A673 (cell line): ENCODE measurements around the gene KLK5. TPM values are rescaled to one million over a fixed set of nuclear protein-coding genes. Genes with fewer than 3 reads are reported as not detected.

ENCODE experiments used
- BruUV-seq: library from RNA; stranded (reverse); fragments of 400-500 nt; replicated peaks from 2 replicates; lab custom pipeline; 2021; lab: Mats Ljungman, UMichigan
- CTCF ChIA-PET: fragments of 300-600 bp; sonication (Branson Sonifier 250); formaldehyde crosslinking; loops from one replicate; lab custom pipeline; 2022; ENCODE audit warnings: antibody characterized with exemption; lab: Charles Lee
- POLR2A ChIA-PET: fragments of 300-600 bp; sonication (Branson Sonifier 250); formaldehyde crosslinking; loops from one replicate; lab custom pipeline; 2022; ENCODE audit warnings: antibody characterized with exemption; ENCODE audit not compliant: low non-redundant PET; lab: Charles Lee
- DNase-seq: peaks from one replicate; pipeline ENCODE4 v3.0.0-alpha.2; 2015; ENCODE audit warnings: low spot score
- H3K27ac ChIP-seq: fragments of 200-600 bp; sonication (generic); 2 replicates; pipeline ENCODE4 v1.5.1; 2016; ENCODE audit warnings: mixed run types, low read depth, mild to moderate bottlenecking, mixed read lengths, antibody characterized with exemption, low read length; ENCODE audit not compliant: poor library complexity, severe bottlenecking
- H3K27me3 ChIP-seq: fragments of 200-600 bp; sonication (generic); replicated peaks from 2 replicates; pipeline ENCODE4 v1.6.1; 2017; ENCODE audit warnings: mixed run types, low read depth, mild to moderate bottlenecking, mixed read lengths, antibody characterized with exemption, low read length; ENCODE audit not compliant: insufficient read depth, poor library complexity
- H3K36me3 ChIP-seq: fragments of 200-600 bp; sonication (generic); 2 replicates; pipeline ENCODE4 v1.6.1; 2016; ENCODE audit warnings: mixed run types, mild to moderate bottlenecking, mixed read lengths, antibody characterized with exemption, low read length; ENCODE audit not compliant: insufficient read depth, poor library complexity, severe bottlenecking
- H3K4me1 ChIP-seq: fragments of 200-600 bp; sonication (generic); 2 replicates; pipeline ENCODE4 v1.6.1; 2017; ENCODE audit warnings: mixed run types, mild to moderate bottlenecking, mixed read lengths, antibody characterized with exemption, low read length; ENCODE audit not compliant: insufficient read depth, poor library complexity, severe bottlenecking
- H3K4me3 ChIP-seq: fragments of 200-600 bp; sonication (generic); 2 replicates; pipeline ENCODE4 v1.5.1; 2016; ENCODE audit warnings: low read depth, mixed run types, mild to moderate bottlenecking, mixed read lengths, low read length; ENCODE audit not compliant: poor library complexity, severe bottlenecking
- H3K9me3 ChIP-seq: fragments of 200-600 bp; sonication (generic); 2 replicates; pipeline ENCODE4 v1.6.1; 2016; ENCODE audit warnings: mixed run types, low read depth, mild to moderate bottlenecking, mixed read lengths, antibody characterized with exemption, low read length; ENCODE audit not compliant: poor library complexity, severe bottlenecking
- EZH2 ChIP-seq: fragments of 200-600 bp; sonication (generic); IDR thresholded peaks from 2 replicates; pipeline ENCODE4 v1.6.1; 2017; ENCODE audit warnings: borderline replicate concordance, low read depth, mild to moderate bottlenecking, mixed read lengths, antibody characterized with exemption, low read length; ENCODE audit not compliant: poor library complexity, severe bottlenecking
- intact Hi-C: fragments of 100-400 bp; cut with micrococcal nuclease; formaldehyde crosslinking; loops from one replicate; pipeline ENCODE4 v1.10.0; 2022; ENCODE audit not compliant: unreplicated experiment
- total RNA-seq: library from RNA; stranded (reverse); gene quantifications from 2 replicates; pipeline ENCODE4 v1.2.3, GENCODE V29; 2021
- TF ChIP-seq, protein P1 (sequence below): fragments of 300-800, 200-600 bp; sonication (generic); conservative IDR thresholded peaks from 2 replicates; pipeline ENCODE4 v1.5.1; 2017; ENCODE audit warnings: low read depth, mild to moderate bottlenecking, antibody characterized with exemption, low read length, moderate library complexity, mixed read lengths

Gene KLK5
- total RNA-seq, 1 experiment from 2014 or later = not detected

DNA sequence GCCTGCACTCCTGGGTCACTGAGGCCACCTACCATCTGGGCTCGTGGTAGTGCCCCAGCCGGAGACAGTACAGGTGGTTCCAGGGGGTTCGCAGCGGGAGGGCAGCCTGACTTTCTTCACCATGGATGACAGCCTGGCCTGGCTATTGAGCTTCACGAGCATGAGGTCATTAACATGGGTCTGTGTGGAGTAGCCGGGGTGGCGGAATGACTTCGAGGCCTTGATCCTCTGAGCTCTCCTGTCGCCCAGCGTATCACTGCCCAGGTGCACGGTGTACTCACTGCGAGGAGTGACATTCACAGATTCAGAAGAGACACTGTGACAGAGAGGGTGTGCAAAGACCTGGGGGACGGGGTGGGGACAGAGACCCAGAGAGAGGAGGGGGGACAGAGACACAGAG is 27.4 kb upstream of the KLK5 start:
- no peak overlapping the region for H3K4me3 ChIP-seq
- POLR2A ChIA-PET = no interaction called here

DNA sequence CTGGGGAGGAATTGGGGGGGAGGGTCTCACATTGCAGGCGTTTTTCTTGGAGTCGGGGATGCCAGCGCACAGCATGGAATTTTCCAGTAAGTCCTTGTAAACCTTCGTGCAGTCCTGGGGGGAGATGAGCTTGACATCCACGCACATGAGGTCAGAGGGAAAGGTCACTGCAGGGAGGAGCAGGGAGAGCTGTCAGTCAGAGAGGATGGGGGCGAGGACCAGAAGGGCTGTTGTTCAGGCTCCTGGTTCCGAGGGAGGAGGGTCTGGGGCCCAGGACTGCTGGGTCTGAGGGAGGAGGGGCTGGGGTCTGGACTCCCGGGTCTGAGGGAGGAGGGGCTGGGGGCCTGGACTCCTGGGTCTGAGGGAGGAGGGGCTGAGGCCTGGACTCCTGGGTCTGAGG is 26.9 kb upstream of the KLK5 start:
- ChIA-PET POLR2A (no interaction called here), CTCF (no interaction called here)
- no peaks in the 10 kb centered on the region for H3K36me3 ChIP-seq
- TF ChIP-seq, protein P1, sequence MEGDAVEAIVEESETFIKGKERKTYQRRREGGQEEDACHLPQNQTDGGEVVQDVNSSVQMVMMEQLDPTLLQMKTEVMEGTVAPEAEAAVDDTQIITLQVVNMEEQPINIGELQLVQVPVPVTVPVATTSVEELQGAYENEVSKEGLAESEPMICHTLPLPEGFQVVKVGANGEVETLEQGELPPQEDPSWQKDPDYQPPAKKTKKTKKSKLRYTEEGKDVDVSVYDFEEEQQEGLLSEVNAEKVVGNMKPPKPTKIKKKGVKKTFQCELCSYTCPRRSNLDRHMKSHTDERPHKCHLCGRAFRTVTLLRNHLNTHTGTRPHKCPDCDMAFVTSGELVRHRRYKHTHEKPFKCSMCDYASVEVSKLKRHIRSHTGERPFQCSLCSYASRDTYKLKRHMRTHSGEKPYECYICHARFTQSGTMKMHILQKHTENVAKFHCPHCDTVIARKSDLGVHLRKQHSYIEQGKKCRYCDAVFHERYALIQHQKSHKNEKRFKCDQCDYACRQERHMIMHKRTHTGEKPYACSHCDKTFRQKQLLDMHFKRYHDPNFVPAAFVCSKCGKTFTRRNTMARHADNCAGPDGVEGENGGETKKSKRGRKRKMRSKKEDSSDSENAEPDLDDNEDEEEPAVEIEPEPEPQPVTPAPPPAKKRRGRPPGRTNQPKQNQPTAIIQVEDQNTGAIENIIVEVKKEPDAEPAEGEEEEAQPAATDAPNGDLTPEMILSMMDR = no peak
- TF ChIP-seq EZH2 = no peak
- no peak overlapping the region for H3K27ac ChIP-seq
- H3K27me3 ChIP-seq = peaks cover 64% of the 10 kb centered on the region
- no peak overlapping the region for H3K4me3 ChIP-seq
- DNase-seq = no peak
- H3K4me1 ChIP-seq = no peaks in the 10 kb centered on the region
- intact Hi-C loops = no loop called here
- BruUV-seq = no TSS peak
- no peaks in the 10 kb centered on the region for H3K9me3 ChIP-seq

More for the DNA sequence above, 27.4 kb upstream of the KLK5 start:
- DNase-seq = no peak
- intact Hi-C loops = no loop called here
- no peak for TF ChIP-seq EZH2
- TF ChIP-seq, protein P1 = no peak
- no peaks in the 10 kb centered on the region for H3K36me3 ChIP-seq
- CTCF ChIA-PET = no interaction called here
- H3K27me3 ChIP-seq = peaks cover 68% of the 10 kb centered on the region
- H3K27ac ChIP-seq = no peak overlapping the region
- no peaks in the 10 kb centered on the region for H3K9me3 ChIP-seq
- BruUV-seq = no TSS peak
- H3K4me1 ChIP-seq = no peaks in the 10 kb centered on the region

DNA sequence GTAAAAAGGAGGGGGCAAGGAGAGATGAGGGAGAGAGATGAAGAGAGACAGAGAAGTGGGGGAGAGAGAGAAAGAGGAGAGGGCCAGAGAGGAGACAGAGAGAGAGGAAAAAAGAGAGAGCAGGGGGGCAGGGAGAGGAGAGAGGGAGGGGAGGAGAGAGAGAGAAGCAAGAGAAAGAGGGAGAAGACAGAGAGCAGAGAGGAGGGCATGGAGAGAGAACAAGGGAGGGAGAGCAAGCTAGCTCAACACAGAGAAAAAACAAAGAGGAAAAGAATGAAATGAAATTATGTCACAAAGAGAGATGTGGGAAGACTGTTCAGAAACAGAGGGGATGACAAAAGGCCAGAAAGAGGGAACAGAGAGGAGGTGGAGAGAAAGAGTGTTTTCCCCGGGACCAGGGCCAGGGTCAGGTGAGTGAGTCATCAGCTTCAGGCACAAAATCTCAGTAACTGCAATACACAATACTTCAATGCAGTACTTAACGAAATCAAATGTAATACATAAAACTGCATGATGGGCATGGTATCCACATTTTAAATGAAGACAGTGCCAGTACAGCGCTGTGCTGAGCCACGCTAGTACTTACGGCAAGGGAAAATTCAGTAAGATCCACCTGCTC is 26.0 kb upstream of the KLK5 start:
- TF ChIP-seq, protein P1 = no peak
- no peak for TF ChIP-seq EZH2
- CTCF ChIA-PET = no interaction called here

More for the DNA sequence above, 26.0 kb upstream of the KLK5 start:
- H3K27ac ChIP-seq = no peak overlapping the region
- DNase-seq = no peak
- no TSS peak for BruUV-seq
- H3K4me3 ChIP-seq = no peak overlapping the region
- H3K36me3 ChIP-seq = no peaks in the 10 kb centered on the region
- H3K4me1 ChIP-seq = no peaks in the 10 kb centered on the region
- intact Hi-C loops = no loop called here
- POLR2A ChIA-PET = no interaction called here
- H3K27me3 ChIP-seq = peaks cover 56% of the 10 kb centered on the region
- no peaks in the 10 kb centered on the region for H3K9me3 ChIP-seq
